Cardiac muscle cell (in vitro differentiated cells and primary cell): ENCODE measurements around the gene MTNR1B. TPM values are rescaled to one million over a fixed set of nuclear protein-coding genes. Genes with fewer than 3 reads are reported as not detected.
A peak's percentile ranks its signal among the peaks of the same experiment; 100 is the strongest.

Source experiments
- DNase-seq, 2 donors: peaks; one replicate each; pipeline versions ENCODE4 v3.0.0 to v3.0.0-alpha.2; 2010 to 2017; ENCODE audit warnings: low read depth in 1 of 2, low spot score in 1 of 2
- H3K27ac ChIP-seq: fragments of 200-600 bp; sonication (generic); 2 replicates; pipeline ENCODE4 v1.5.1; 2016
- H3K27me3 ChIP-seq: fragments of 200-600 bp; sonication (generic); 2 replicates; pipeline ENCODE4 v1.6.0; 2016; ENCODE audit warnings: control low read depth
- H3K36me3 ChIP-seq: fragments of 200-600 bp; sonication (generic); 2 replicates; pipeline ENCODE4 v1.5.1; 2016; ENCODE audit warnings: control low read depth
- H3K4me1 ChIP-seq: fragments of 200-600 bp; sonication (generic); 2 replicates; pipeline ENCODE4 v1.8.1; 2017; ENCODE audit warnings: low read depth, mild to moderate bottlenecking, mixed run types
- H3K4me3 ChIP-seq: fragments of 200-600 bp; sonication (generic); 2 replicates; pipeline ENCODE4 v1.5.1; 2016; ENCODE audit warnings: mild to moderate bottlenecking
- H3K9me3 ChIP-seq: fragments of 200-600 bp; sonication (generic); 2 replicates; pipeline ENCODE4 v1.5.1; 2017; ENCODE audit warnings: low read depth, mild to moderate bottlenecking, control low read depth
- polyA plus RNA-seq: library from polyadenylated mRNA; unstranded; fragments of >200 nt; fragmentation: Nextera tagmentation; extraction: Ambion mirVana; gene quantifications from 2 replicates; pipeline ENCODE4 v1.2.1, GENCODE V29; 2016
- total RNA-seq: library from RNA; depleted of rRNA; stranded (reverse); fragments of >200 nt; gene quantifications from 2 replicates; pipeline ENCODE4 v1.2.3, GENCODE V29; 2016
- TF ChIP-seq, protein P1 (sequence below): IDR thresholded peaks from 2 replicates; pipeline ENCODE4 v1.5.1; 2012; ENCODE audit warnings: low read depth, mild to moderate bottlenecking, low read length

Gene MTNR1B
- total and polyA plus RNA-seq, 2 experiments from 2014 or later = not detected

DNA sequence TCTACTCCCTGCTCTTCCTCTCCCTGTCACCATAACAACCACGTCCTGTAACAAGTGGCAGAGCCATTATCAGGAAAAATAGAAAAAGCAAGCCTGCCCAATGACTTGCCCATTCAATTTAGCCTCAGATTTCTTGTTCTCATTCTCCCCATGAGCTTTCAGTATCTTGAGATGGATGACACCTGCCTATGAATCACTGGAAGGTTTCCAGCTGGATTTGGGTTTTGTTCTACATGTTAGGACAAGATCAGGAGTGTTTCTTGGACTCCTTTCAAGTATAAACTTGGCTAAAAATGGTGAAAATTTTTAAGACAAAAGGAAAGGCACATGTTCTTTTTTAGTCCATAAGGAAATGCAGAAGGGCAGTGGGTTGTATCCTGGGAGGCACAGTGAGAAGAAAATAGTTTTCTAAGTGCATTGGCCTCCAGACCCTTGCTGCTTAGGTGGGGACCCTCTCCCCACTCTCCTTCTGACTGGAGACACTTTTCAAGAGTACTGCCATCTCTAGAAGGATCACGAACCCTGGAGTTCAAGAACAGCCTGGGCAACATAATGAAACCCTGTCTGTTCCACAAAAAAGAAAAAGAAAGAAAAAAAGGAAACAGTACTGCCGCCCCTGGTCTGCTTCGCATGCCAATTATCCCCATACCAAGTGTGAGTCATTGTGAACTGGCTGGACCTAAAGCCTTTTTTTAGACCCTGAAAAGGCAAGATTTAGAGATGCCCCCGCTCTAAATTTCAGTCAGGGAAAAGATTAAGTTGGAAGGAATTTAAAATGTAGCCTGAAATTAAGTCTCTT, 51.0 kb downstream of the MTNR1B start:
- DNase-seq = peak in 1 of 2 donors; percentile 81
- H3K27ac ChIP-seq = no peak overlapping the region
- H3K4me3 ChIP-seq = no peak overlapping the region
- H3K9me3 ChIP-seq = no peaks in the 10 kb centered on the region
- TF ChIP-seq, protein P1, sequence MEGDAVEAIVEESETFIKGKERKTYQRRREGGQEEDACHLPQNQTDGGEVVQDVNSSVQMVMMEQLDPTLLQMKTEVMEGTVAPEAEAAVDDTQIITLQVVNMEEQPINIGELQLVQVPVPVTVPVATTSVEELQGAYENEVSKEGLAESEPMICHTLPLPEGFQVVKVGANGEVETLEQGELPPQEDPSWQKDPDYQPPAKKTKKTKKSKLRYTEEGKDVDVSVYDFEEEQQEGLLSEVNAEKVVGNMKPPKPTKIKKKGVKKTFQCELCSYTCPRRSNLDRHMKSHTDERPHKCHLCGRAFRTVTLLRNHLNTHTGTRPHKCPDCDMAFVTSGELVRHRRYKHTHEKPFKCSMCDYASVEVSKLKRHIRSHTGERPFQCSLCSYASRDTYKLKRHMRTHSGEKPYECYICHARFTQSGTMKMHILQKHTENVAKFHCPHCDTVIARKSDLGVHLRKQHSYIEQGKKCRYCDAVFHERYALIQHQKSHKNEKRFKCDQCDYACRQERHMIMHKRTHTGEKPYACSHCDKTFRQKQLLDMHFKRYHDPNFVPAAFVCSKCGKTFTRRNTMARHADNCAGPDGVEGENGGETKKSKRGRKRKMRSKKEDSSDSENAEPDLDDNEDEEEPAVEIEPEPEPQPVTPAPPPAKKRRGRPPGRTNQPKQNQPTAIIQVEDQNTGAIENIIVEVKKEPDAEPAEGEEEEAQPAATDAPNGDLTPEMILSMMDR = no peak
- no peaks in the 10 kb centered on the region for H3K4me1 ChIP-seq
- H3K27me3 ChIP-seq = no peaks in the 10 kb centered on the region
- no peaks in the 10 kb centered on the region for H3K36me3 ChIP-seq

DNA sequence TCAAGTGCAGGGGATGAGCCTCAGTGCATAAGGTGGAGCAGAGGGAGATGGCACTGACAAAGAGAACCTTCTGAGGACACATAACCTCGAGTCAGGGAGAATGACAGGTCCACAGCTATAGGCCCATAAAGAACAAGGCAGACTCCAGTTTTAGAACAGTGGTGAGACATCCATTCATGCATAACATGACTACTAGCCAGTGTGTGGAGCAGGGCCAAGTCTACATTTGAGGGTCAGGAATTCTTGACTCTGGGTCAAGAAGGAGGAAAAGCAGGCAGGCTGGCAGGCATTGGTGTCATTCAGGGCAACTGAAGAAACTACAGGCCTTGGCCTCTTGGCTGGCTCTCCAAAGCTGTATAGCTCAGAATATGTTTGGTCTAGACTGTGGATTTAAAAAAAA, 54.9 kb downstream of the MTNR1B start:
- Histone ChIP-seq H3K4me3 (no peak overlapping the region), H3K27ac (no peak overlapping the region), H3K9me3 (no peaks in the 10 kb centered on the region), H3K36me3 (no peaks in the 10 kb centered on the region), H3K27me3 (no peaks in the 10 kb centered on the region), H3K4me1 (no peaks in the 10 kb centered on the region)
- TF ChIP-seq, protein P1 = no peak
- DNase-seq = no peak

DNA sequence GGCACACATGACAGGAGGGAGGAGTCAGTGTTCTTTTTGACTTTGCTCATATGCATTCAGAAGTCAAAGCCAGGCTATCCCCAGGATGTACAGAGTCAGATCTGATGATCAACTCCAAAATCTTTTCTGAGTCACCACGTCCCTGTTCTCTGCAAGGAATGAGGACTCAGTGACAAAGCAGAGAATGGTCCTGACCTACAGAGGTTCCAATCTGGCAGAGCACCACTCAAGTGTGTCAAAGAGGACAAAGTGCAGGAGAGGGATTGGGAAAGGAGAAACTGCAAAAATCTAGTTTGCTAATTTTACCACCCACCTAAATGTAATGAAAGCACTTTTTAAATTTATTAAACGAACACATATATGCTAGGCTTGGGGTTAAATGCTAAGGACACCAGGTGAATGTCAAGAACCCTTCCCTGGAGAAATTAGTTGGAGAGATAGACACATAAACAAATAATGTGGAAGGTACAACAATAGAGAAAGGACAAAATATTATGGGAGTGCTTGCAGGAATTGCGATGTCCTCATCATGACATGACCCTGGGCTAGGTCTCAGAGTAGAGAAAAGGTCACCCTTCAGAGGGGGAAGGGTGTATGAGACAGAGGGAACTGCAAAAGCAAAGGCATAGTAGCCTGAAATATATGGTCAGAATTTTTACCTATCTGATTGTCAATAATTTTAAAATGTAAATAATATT, 56.3 kb downstream of the MTNR1B start:
- DNase-seq = no peak
- Histone ChIP-seq H3K4me1 (no peaks in the 10 kb centered on the region), H3K27ac (no peak overlapping the region), H3K36me3 (no peaks in the 10 kb centered on the region), H3K27me3 (no peaks in the 10 kb centered on the region), H3K9me3 (no peaks in the 10 kb centered on the region), H3K4me3 (no peak overlapping the region)
- TF ChIP-seq, protein P1 = no peak

- Histone ChIP-seq H3K36me3 (no peaks in the 10 kb centered on the region), H3K9me3 (no peaks in the 10 kb centered on the region), H3K4me1 (no peaks in the 10 kb centered on the region), H3K4me3 (no peak overlapping the region), H3K27me3 (no peaks in the 10 kb centered on the region), H3K27ac (no peak overlapping the region)
- DNase-seq = no peak
- TF ChIP-seq, protein P1 = no peak
These were observed 59.6 kb downstream of the MTNR1B start for GRCh38 chr11:93028960-93029522.

- H3K4me3 ChIP-seq = no peak overlapping the region
- no peaks in the 10 kb centered on the region for H3K4me1 ChIP-seq
- no peak overlapping the region for H3K27ac ChIP-seq
- no peaks in the 10 kb centered on the region for H3K27me3 ChIP-seq
- TF ChIP-seq, protein P1 = no peak
- no peaks in the 10 kb centered on the region for H3K36me3 ChIP-seq
- DNase-seq = peak in 1 of 2 donors; percentile 25
- H3K9me3 ChIP-seq = no peaks in the 10 kb centered on the region
These were observed 61.9 kb downstream of the MTNR1B start for GRCh38 chr11:93031386-93031785.

Other genes with a start within 250 kb of the MTNR1B start
- 16.2 and 26.2 TPM in 2 replicates for gene SLC36A4, start 228.3 kb downstream of the MTNR1B start, total RNA-seq
- 56.8 and 71.2 TPM in 2 replicates for gene SLC36A4, start 228.3 kb downstream of the MTNR1B start, polyA plus RNA-seq